GM12891 (cell line): ENCODE data around the gene SMIM7.

Source experiments
- DNase-seq: peaks from one replicate; pipeline ENCODE4 v3.0.0; 2011; ENCODE audit warnings: low spot score; ENCODE audit not compliant: insufficient read length
- FAIRE-seq: peaks from 2 replicates; lab custom pipeline; 2011; peaks lifted over from hg19 to GRCh38; lab: Jason Lieb, UNC
- PAX5 ChIP-seq: IDR thresholded peaks from 2 replicates; pipeline ENCODE4 v1.6.1; 2011; ENCODE audit warnings: low read length, moderate library complexity, mild to moderate bottlenecking; ENCODE audit not compliant: insufficient read depth, severe bottlenecking
- POLR2A ChIP-seq: IDR thresholded peaks from 2 replicates; pipeline ENCODE4 v1.6.1; 2011; ENCODE audit warnings: low read depth, low read length, control low read depth
- POLR2AphosphoS5 ChIP-seq: IDR thresholded peaks from 2 replicates; pipeline ENCODE4 v1.6.1; 2011; ENCODE audit warnings: low read depth, low read length, control low read depth
- POU2F2 ChIP-seq: IDR thresholded peaks from 2 replicates; pipeline ENCODE4 v1.6.1; 2011; ENCODE audit warnings: low read depth, mild to moderate bottlenecking, control low read depth, low read length, moderate library complexity
- SPI1 ChIP-seq: IDR thresholded peaks from 2 replicates; pipeline ENCODE4 v1.6.1; 2011; ENCODE audit warnings: low read depth, low read length, control low read depth
- TAF1 ChIP-seq: IDR thresholded peaks from 2 replicates; pipeline ENCODE4 v1.6.1; 2011; ENCODE audit warnings: low read depth, low read length, control low read depth

SMIM7 gene

GRCh38 chr19:16601378-16602052 lies 58.4 kb downstream of the SMIM7 start:
- DNase-seq (no peak), FAIRE-seq (no peak)
- TF ChIP-seq POLR2A (no peak), POLR2AphosphoS5 (no peak), PAX5 (no peak), POU2F2 (no peak), TAF1 (no peak), SPI1 (no peak)

GRCh38 chr19:16600824-16601223 lies 59.1 kb downstream of the SMIM7 start:
- no peak for DNase-seq
- no peak for TF ChIP-seq POU2F2
- TF ChIP-seq TAF1: no peak
- TF ChIP-seq POLR2AphosphoS5: no peak
- no peak for TF ChIP-seq PAX5
- no peak for TF ChIP-seq POLR2A
- TF ChIP-seq SPI1: no peak
- no peak for FAIRE-seq

GRCh38 chr19:16599655-16600346 lies 60.1 kb downstream of the SMIM7 start:
- FAIRE-seq (no peak), DNase-seq (no peak)
- TF ChIP-seq SPI1 (no peak), POLR2A (no peak), TAF1 (no peak), PAX5 (no peak), POU2F2 (no peak), POLR2AphosphoS5 (no peak)

GRCh38 chr19:16598848-16599247 lies 61.1 kb downstream of the SMIM7 start:
- FAIRE-seq (no peak), DNase-seq (no peak)
- no peak for TF ChIP-seq POU2F2
- TF ChIP-seq POLR2A: no peak
- TF ChIP-seq TAF1: no peak
- TF ChIP-seq POLR2AphosphoS5: no peak
- TF ChIP-seq SPI1: no peak
- no peak for TF ChIP-seq PAX5

GRCh38 chr19:16596399-16596798 lies 63.5 kb downstream of the SMIM7 start:
- no peak for FAIRE-seq
- no peak for TF ChIP-seq PAX5
- TF ChIP-seq POLR2AphosphoS5: no peak
- no peak for TF ChIP-seq SPI1
- no peak for TF ChIP-seq POLR2A
- no peak for TF ChIP-seq TAF1
- no peak for DNase-seq
